ENCODE measurements around the gene REEP5. TPM values are rescaled to one million over a fixed set of nuclear protein-coding genes. Genes with fewer than 3 reads are reported as not detected.
"Not testable (repeated sequence)": the region's sequence is repeated elsewhere in the genome, so short reads cannot be mapped to it uniquely, and the experiment has no call there.

REEP5 gene
- polyA plus RNA-seq, 1 donor (not counting 4 experiments of a cell fraction or from before 2014, with no cell fraction given): 298 TPM

- Histone ChIP-seq H4K20me1 (ENCODE audit: control insufficient read depth, extremely low read depth, insufficient read depth, low read length) (no peaks in the 10 kb centered on the region), H3K9me3 (ENCODE audit: control insufficient read depth, low read depth, low read length) (no peaks in the 10 kb centered on the region), H3K9me1 (ENCODE audit: control insufficient read depth, extremely low read depth, insufficient read depth, low read length) (no peaks in the 10 kb centered on the region), H3K27me3 (ENCODE audit: control insufficient read depth, extremely low read depth, insufficient read depth, low read length) (no peaks in the 10 kb centered on the region), H3K4me2 (ENCODE audit: control insufficient read depth, extremely low read depth, insufficient read depth, low read depth, low read length) (no peak overlapping the region), H3K4me1 (ENCODE audit: control insufficient read depth, extremely low read depth, insufficient read depth, low read length) (peaks cover 11% of the 10 kb centered on the region), H3K79me2 (ENCODE audit: control insufficient read depth, insufficient read depth, low read length) (no peaks in the 10 kb centered on the region), H3K9ac (ENCODE audit: control insufficient read depth, extremely low read depth, insufficient read depth, low read length) (no peak overlapping the region), H3K4me3 (ENCODE audit: control insufficient read depth in 2 of 3, extremely low read depth in 1 of 3, insufficient read depth in 2 of 3, low read depth in 1 of 3, low read length in 3 of 3) (no peak overlapping the region), H3K36me3 (ENCODE audit: control insufficient read depth in 2 of 2, extremely low read depth in 1 of 2, insufficient read depth in 2 of 2, low read length in 2 of 2) (no peaks in the 10 kb centered on the region), H2AFZ (ENCODE audit: control insufficient read depth, low read length) (no peak overlapping the region), H3K27ac (ENCODE audit: control insufficient read depth, insufficient read depth, low read length) (no peak overlapping the region)
- no peak for TF ChIP-seq CTCF (optimal IDR thresholded peaks at IDR 0.05 in 1 of 3, IDR thresholded peaks at IDR 0.05 in 1 of 3, conservative IDR thresholded peaks at IDR 0.05 in 1 of 3; ENCODE audit: extremely low read depth in 1 of 3, insufficient read depth in 2 of 3, low read length in 3 of 3)
- no peak for TF ChIP-seq EZH2 (IDR thresholded peaks at IDR 0.05; ENCODE audit: low read length)
- DNase-seq (ENCODE audit: low read depth, low spot score) (no peak), FAIRE-seq (no peak)
- dilution Hi-C loops (cut with MboI; ENCODE audit: extremely low pct_ligation_motif_present, low sequenced_read_pairs): no loop called here
Measured at GRCh38 chr5:112960315-112960714, 38.3 kb upstream of the REEP5 start.

- H3K4me3 ChIP-seq (ENCODE audit: control insufficient read depth in 2 of 3, extremely low read depth in 1 of 3, insufficient read depth in 2 of 3, low read depth in 1 of 3, low read length in 3 of 3); H3K9me1 ChIP-seq (ENCODE audit: control insufficient read depth, extremely low read depth, insufficient read depth, low read length); H2AFZ ChIP-seq (ENCODE audit: control insufficient read depth, low read length); H3K9me3 ChIP-seq (ENCODE audit: control insufficient read depth, low read depth, low read length); H3K9ac ChIP-seq (ENCODE audit: control insufficient read depth, extremely low read depth, insufficient read depth, low read length); H3K36me3 ChIP-seq (ENCODE audit: control insufficient read depth in 2 of 2, extremely low read depth in 1 of 2, insufficient read depth in 2 of 2, low read length in 2 of 2); H3K4me2 ChIP-seq (ENCODE audit: control insufficient read depth, extremely low read depth, insufficient read depth, low read depth, low read length); dilution Hi-C loops (cut with MboI; ENCODE audit: extremely low pct_ligation_motif_present, low sequenced_read_pairs); DNase-seq (ENCODE audit: low read depth, low spot score); H3K27ac ChIP-seq (ENCODE audit: control insufficient read depth, insufficient read depth, low read length); H3K27me3 ChIP-seq (ENCODE audit: control insufficient read depth, extremely low read depth, insufficient read depth, low read length); FAIRE-seq; H3K79me2 ChIP-seq (ENCODE audit: control insufficient read depth, insufficient read depth, low read length); H4K20me1 ChIP-seq (ENCODE audit: control insufficient read depth, extremely low read depth, insufficient read depth, low read length): not testable (repeated sequence)
- peaks cover 11% of the 10 kb centered on the region for H3K4me1 ChIP-seq (ENCODE audit: control insufficient read depth, extremely low read depth, insufficient read depth, low read length)
Measured at GRCh38 chr5:112959872-112960271, 37.8 kb upstream of the REEP5 start.

Measured in keratinocyte (primary cell).